Measurements from ENCODE around the gene TUBA1A. TPM values are rescaled to one million over a fixed set of nuclear protein-coding genes. Genes with fewer than 3 reads are reported as not detected.
"Not testable (repeated sequence)": the region's sequence is repeated elsewhere in the genome, so short reads cannot be mapped to it uniquely, and the experiment has no call there.

The TUBA1A gene

GRCh38 chr12:49138587-49138986 lies 50.3 kb downstream of the TUBA1A start:
- Histone ChIP-seq H3K4me2 (ENCODE audit: low read length) (no peak overlapping the region), H3K9ac (ENCODE audit: low read depth, low read length) (no peak overlapping the region), H3K4me3 (ENCODE audit: low read length) (no peak overlapping the region), H3K4me1 (ENCODE audit: control insufficient read depth, insufficient read depth, low read length) (peaks cover under 1% of the 10 kb centered on the region), H3K9me3 (replicated peaks; ENCODE audit: low read length) (no peaks in the 10 kb centered on the region), H3K36me3 (ENCODE audit: insufficient read depth, low read length) (no peaks in the 10 kb centered on the region), H3K27me3 (ENCODE audit: control insufficient read depth, insufficient read depth, low read length) (no peaks in the 10 kb centered on the region)

GRCh38 chr12:49137476-49137875 lies 51.4 kb downstream of the TUBA1A start:
- H3K4me1 ChIP-seq (ENCODE audit: control insufficient read depth, insufficient read depth, low read length): peaks cover 10% of the 10 kb centered on the region
- H3K4me2 ChIP-seq (ENCODE audit: low read length): no peak overlapping the region
- H3K36me3 ChIP-seq (ENCODE audit: insufficient read depth, low read length): no peaks in the 10 kb centered on the region
- no peaks in the 10 kb centered on the region for H3K9me3 ChIP-seq (replicated peaks; ENCODE audit: low read length)
- H3K27me3 ChIP-seq (ENCODE audit: control insufficient read depth, insufficient read depth, low read length): no peaks in the 10 kb centered on the region
- no peak overlapping the region for H3K4me3 ChIP-seq (ENCODE audit: low read length)
- no peak overlapping the region for H3K9ac ChIP-seq (ENCODE audit: low read depth, low read length)

GRCh38 chr12:49136997-49137396 lies 51.9 kb downstream of the TUBA1A start:
- not testable (repeated sequence) for H3K4me2 ChIP-seq (ENCODE audit: low read length); H3K36me3 ChIP-seq (ENCODE audit: insufficient read depth, low read length); H3K4me3 ChIP-seq (ENCODE audit: low read length); H3K27me3 ChIP-seq (ENCODE audit: control insufficient read depth, insufficient read depth, low read length); H3K9ac ChIP-seq (ENCODE audit: low read depth, low read length); H3K9me3 ChIP-seq (replicated peaks; ENCODE audit: low read length)
- H3K4me1 ChIP-seq (ENCODE audit: control insufficient read depth, insufficient read depth, low read length): peaks cover 14% of the 10 kb centered on the region

Small RNA genes lying within 50 kb of the gene (small RNA-seq; reads per million reads assigned to genes)
- gene RF00017: not detected
